Choroid plexus epithelial cell (primary cell): ENCODE results near the gene DNAL4.

Experiments used
- DNase-seq: peaks from one replicate; pipeline ENCODE4 v3.0.0-alpha.2; 2010; ENCODE audit warnings: low read depth
- H3K4me3 ChIP-seq: 2 replicates; pipeline ENCODE4 v1.5.1; 2011; ENCODE audit warnings: low read depth, mild to moderate bottlenecking, control low read depth, low read length, moderate library complexity
- CTCF ChIP-seq: conservative IDR thresholded peaks from 2 replicates; pipeline ENCODE4 v1.5.1; 2011; ENCODE audit warnings: low read depth, mild to moderate bottlenecking, control low read depth, inconsistent platforms, low read length, moderate library complexity

The DNAL4 gene

GRCh38 chr22:38739300-38740055 is 54.5 kb downstream of the DNAL4 start:
- TF ChIP-seq CTCF, result no peak
- DNase-seq, result no peak
- no peak overlapping the region for H3K4me3 ChIP-seq

GRCh38 chr22:38738475-38739070 is 55.4 kb downstream of the DNAL4 start:
- no peak for TF ChIP-seq CTCF
- no peak overlapping the region for H3K4me3 ChIP-seq
- no peak for DNase-seq

DNA sequence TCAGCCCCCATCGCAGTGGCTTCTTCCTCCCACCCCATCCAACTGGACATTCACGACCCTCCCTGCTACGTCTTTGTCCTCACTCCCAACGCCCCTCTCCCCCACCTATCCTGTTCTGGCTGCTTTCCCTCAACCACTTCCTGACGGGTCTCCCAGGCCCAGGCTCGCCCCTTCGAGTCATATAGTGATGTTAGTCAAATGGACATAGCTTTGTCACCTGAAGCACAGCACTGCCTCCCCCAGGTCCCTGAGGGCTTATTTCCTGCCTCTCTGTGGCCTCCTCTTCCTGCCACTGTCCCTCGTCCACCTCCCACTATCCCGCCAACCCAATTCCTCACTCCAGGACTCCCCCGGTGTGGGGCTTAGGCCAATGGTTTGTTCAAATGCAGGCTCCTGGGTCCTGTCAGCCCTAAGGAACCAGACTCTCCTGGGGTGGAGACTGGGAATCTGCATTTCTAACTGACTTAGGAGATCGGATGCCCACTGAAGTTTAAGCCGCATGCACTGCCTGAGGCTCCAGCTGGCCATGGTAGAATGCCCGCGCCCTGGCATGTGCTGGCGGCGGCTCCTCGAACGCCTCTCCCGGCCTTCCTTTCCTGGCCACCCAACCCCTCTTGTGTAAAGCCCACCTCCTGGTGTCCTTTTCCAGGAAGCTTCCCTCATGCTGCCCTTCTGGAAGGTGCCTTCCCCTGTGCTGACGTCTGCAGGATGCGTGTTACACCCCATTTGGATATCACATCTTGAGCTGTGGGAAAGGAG is 56.5 kb downstream of the DNAL4 start:
- DNase-seq, result no peak
- TF ChIP-seq CTCF, result no peak
- H3K4me3 ChIP-seq, result no peak overlapping the region

GRCh38 chr22:38736257-38736570 is 57.7 kb downstream of the DNAL4 start:
- TF ChIP-seq CTCF, result no peak
- DNase-seq, result no peak
- no peak overlapping the region for H3K4me3 ChIP-seq

DNA sequence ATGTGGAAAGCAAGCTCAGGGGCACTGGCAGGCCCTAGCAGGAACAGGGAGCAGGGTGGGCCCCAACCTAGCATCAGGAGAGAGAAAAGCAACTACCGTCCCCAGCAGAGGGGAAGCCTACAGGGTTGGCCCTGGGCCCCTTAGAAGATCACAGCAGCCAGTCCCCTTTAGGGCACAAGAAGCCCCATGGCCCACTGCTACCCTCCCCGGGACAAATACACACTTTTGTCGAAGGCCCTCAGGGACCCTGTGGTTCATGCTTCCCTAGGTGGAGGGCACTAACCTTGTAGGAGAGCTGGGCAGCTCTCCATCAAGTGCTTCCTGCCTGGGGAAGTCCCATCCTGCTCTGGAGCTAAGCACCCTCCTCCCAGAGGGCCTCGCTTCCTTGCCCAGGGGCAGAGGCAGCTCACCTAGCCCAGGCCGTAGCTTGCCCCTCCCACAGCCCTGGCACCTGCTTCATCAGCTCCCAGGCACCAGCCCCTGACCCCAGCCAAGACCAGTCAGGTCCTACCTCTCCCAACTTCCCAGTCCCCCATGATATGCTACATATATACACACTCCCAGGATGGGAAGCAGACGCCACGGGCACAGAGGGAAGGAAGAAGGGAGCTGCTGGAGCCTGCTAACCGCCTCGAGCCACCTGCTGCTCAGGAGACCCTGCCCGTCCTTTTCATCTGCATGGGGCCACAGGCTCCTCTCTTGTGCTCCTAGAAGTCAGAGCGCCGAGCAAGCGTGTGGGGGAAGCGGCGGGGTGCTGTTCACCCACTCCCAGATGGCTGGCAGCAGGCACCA is 58.3 kb downstream of the DNAL4 start:
- H3K4me3 ChIP-seq, result no peak overlapping the region
- no peak for TF ChIP-seq CTCF
- no peak for DNase-seq

DNA sequence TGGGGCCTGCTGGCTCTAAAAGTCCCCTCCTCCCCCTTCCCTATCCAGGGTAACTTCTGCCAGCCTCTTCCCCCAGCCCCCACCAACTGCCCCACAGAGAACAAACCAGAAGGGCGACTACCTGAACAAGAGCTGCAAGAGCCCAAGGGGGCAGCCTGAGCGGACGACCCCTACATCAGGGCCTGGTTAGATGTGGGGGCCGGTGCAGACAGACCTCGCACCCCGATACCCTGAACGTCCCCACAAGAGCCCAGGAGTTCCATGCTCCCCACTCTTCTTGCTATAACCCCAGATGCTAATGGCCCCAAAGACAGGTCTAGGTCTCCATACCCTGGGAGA is 58.8 kb downstream of the DNAL4 start:
- TF ChIP-seq CTCF, result no peak
- no peak overlapping the region for H3K4me3 ChIP-seq
- no peak for DNase-seq
